Measurements from ENCODE around the gene CCDC184. TPM values are rescaled to one million over a fixed set of nuclear protein-coding genes. Genes with fewer than 3 reads are reported as not detected.
A peak's percentile ranks its signal among the peaks of the same experiment; 100 is the strongest.

CCDC184 gene
- polyA plus RNA-seq, 1 of the 3 experiments (the other 2 are of a cell fraction) = 5.8 TPM

- TF ChIP-seq USF1 (IDR thresholded peaks at IDR 0.05; ENCODE audit: borderline replicate concordance, low read depth) = no peak
- peak; percentile 97 for TF ChIP-seq POLR2AphosphoS5 (IDR thresholded peaks at IDR 0.05; ENCODE audit: low read depth, low read length)
- no peak for TF ChIP-seq PBX3 (IDR thresholded peaks at IDR 0.05)
- no peak for TF ChIP-seq RXRA (IDR thresholded peaks at IDR 0.05; ENCODE audit: borderline replicate concordance, low read depth)
- TF ChIP-seq JUND (IDR thresholded peaks at IDR 0.05) = no peak
- peak; percentile 83 for TF ChIP-seq RFX5 (IDR thresholded peaks at IDR 0.05; ENCODE audit: low read length)
- TF ChIP-seq MEF2A (IDR thresholded peaks at IDR 0.05; ENCODE audit: borderline replicate concordance, low read depth) = 0 out of 2 replicates have a peak, but pooled peaks have one; percentile 25
- TF ChIP-seq FOXM1 (IDR thresholded peaks at IDR 0.05; ENCODE audit: low read depth) = no peak
- no peak for TF ChIP-seq SIN3A (IDR thresholded peaks at IDR 0.05; ENCODE audit: borderline replicate concordance, low read depth, low read length)
- TF ChIP-seq TEAD4 (IDR thresholded peaks at IDR 0.05; ENCODE audit: borderline replicate concordance, insufficient read depth) = no peak
- peak; percentile 62 for TF ChIP-seq CHD2 (IDR thresholded peaks at IDR 0.05; ENCODE audit: low read length, partially characterized antibody)
- TF ChIP-seq ZBTB33 (IDR thresholded peaks at IDR 0.05; ENCODE audit: borderline replicate concordance, low read depth) = no peak
- peak; percentile 24; the same call in 1 of the 2 replicates for TF ChIP-seq TCF12 (IDR thresholded peaks at IDR 0.05)
- TF ChIP-seq MXI1 (IDR thresholded peaks at IDR 0.05; ENCODE audit: low read depth, low read length) = peak; percentile 74
- TF ChIP-seq FOSL2 (IDR thresholded peaks at IDR 0.05; ENCODE audit: borderline replicate concordance, low read depth) = no peak
These were observed 14.7 kb downstream of the CCDC184 start (continued) for GRCh38 chr12:48197971-48198671.

GRCh38 chr12:48198672-48198971, 15.2 kb downstream of the CCDC184 start:
- H3K27ac ChIP-seq (ENCODE audit: low read depth in 2 of 2, low read length in 1 of 2) = peak overlapping the region; percentile 64 to 96
- H4K20me1 ChIP-seq (ENCODE audit: insufficient read depth) = no peaks in the 10 kb centered on the region
- H3K4me3 ChIP-seq (ENCODE audit: low read depth in 2 of 2, low read length in 1 of 2) = peak overlapping the region; percentile 67 to 83
- POLR2A ChIA-PET = interaction anchor here (1.1 kb wide), 1 partner anchor 16 kb away, joined by 3 read pairs; the partner anchor contains the start of gene CCDC184
- no peaks in the 10 kb centered on the region for H3K9me3 ChIP-seq
- peak; percentile 50 for DNase-seq
- peak overlapping the region; percentile 100 for H2AFZ ChIP-seq (ENCODE audit: low read depth)
- H3K4me2 ChIP-seq = peak overlapping the region; percentile 81
- H3K79me2 ChIP-seq (ENCODE audit: insufficient read depth) = no peaks in the 10 kb centered on the region
- H3K9ac ChIP-seq = peak overlapping the region; percentile 81
- CTCF ChIA-PET = interaction anchor here (0.6 to 6.4 kb wide), 7 partner anchors 12 to 420 kb away, joined by 3 to 90 read pairs (median 4); partner anchors contain the start of genes ASB8 and CCDC184
- no peaks in the 10 kb centered on the region for H3K9me2 ChIP-seq
- peaks cover 7 to 16% of the 10 kb centered on the region in 2 experiments for H3K4me1 ChIP-seq (ENCODE audit: control insufficient read depth in 1 of 2, insufficient read depth in 2 of 2, low read depth in 1 of 2, low read length in 1 of 2)
- H3K27me3 ChIP-seq (ENCODE audit: insufficient read depth) = no peaks in the 10 kb centered on the region
- WGBS (ENCODE audit: low lambda C conversion rate) = 59% methylated on average over 13 of the region's 26 CpGs
- no peaks in the 10 kb centered on the region for H3K36me3 ChIP-seq (replicated peaks in 1 of 2; ENCODE audit: control insufficient read depth in 1 of 2, insufficient read depth in 2 of 2, low read length in 1 of 2)
- H3F3A ChIP-seq (replicated peaks; ENCODE audit: insufficient read depth) = peaks cover 19% of the 10 kb centered on the region
- TF ChIP-seq MAX (IDR thresholded peaks at IDR 0.05; ENCODE audit: low read depth) (no peak), GABPA (IDR thresholded peaks at IDR 0.05; ENCODE audit: low read depth) (0 out of 2 replicates have a peak, but pooled peaks have one; percentile 12), MEF2A (IDR thresholded peaks at IDR 0.05; ENCODE audit: borderline replicate concordance, low read depth) (no peak)

Data from SK-N-SH (cell line).